CD14-positive monocyte (primary cell): ENCODE results near the gene MLLT1. TPM values are rescaled to one million over a fixed set of nuclear protein-coding genes. Genes with fewer than 3 reads are reported as not detected.

ENCODE experiments used
- DNase-seq, 3 donors: peaks; one replicate each; pipeline ENCODE4 v3.0.0-alpha.2; 2011 to 2022
- H2AFZ ChIP-seq: 2 replicates; pipeline ENCODE4 v1.6.0; 2012; ENCODE audit warnings: mild to moderate bottlenecking, low read depth, low read length, inconsistent platforms; ENCODE audit not compliant: insufficient read depth, poor library complexity, severe bottlenecking
- H3K27ac ChIP-seq, 2 donors: 1 replicate in 1 of 2; 2 replicates in 1 of 2; pipeline ENCODE4 v1.5.1; 2012 to 2013; ENCODE audit warnings: low read length in 2 of 2, control low read depth in 1 of 2, inconsistent platforms in 1 of 2, low read depth in 1 of 2, mild to moderate bottlenecking in 1 of 2
- H3K27me3 ChIP-seq, 2 donors: one replicate each; pipeline versions ENCODE4 v1.6.0 to v1.6.1; 2011 to 2013; ENCODE audit warnings: low read length in 2 of 2; ENCODE audit not compliant: control insufficient read depth in 2 of 2, insufficient read depth in 2 of 2
- H3K36me3 ChIP-seq, 2 donors: replicated peaks in 1 of 2; 1 replicate in 1 of 2; 2 replicates in 1 of 2; pipeline versions ENCODE4 v1.5.1 to v1.6.1; 2012 to 2013; ENCODE audit warnings: low read length in 2 of 2, control low read depth in 1 of 2, inconsistent platforms in 1 of 2, mild to moderate bottlenecking in 1 of 2; ENCODE audit not compliant: insufficient read depth in 2 of 2, control insufficient read depth in 1 of 2
- H3K4me1 ChIP-seq, 2 donors: 1 replicate in 1 of 2; 2 replicates in 1 of 2; pipeline versions ENCODE4 v1.5.1 to v1.6.1; 2012 to 2013; ENCODE audit warnings: low read length in 2 of 2, control low read depth in 1 of 2, inconsistent platforms in 1 of 2, mild to moderate bottlenecking in 1 of 2, moderate library complexity in 1 of 2; ENCODE audit not compliant: insufficient read depth in 2 of 2, control insufficient read depth in 1 of 2
- H3K4me2 ChIP-seq: replicated peaks from 2 replicates; pipeline ENCODE3; 2012; ENCODE audit warnings: low read length, moderate library complexity, mild to moderate bottlenecking; ENCODE audit not compliant: poor library complexity, severe bottlenecking; ENCODE audit errors: extremely low read depth
- H3K4me3 ChIP-seq, 3 experiments: fragments of 200-600 bp in 1 of 3; sonication (generic) in 1 of 3; replicated peaks in 1 of 3; 1 replicate in 2 of 3; 2 replicates in 1 of 3; pipeline ENCODE4 v1.5.1; 2011 to 2013; ENCODE audit warnings: low read length in 3 of 3, mild to moderate bottlenecking in 3 of 3, control low read depth in 2 of 3, low read depth in 2 of 3, inconsistent platforms in 1 of 3, moderate library complexity in 1 of 3
- H3K79me2 ChIP-seq: 2 replicates; pipeline ENCODE4 v1.6.0; 2012; ENCODE audit warnings: mild to moderate bottlenecking, control low read depth, inconsistent platforms, low read length, moderate library complexity; ENCODE audit not compliant: insufficient read depth
- H3K9ac ChIP-seq: 2 replicates; pipeline ENCODE4 v1.6.0; 2017; ENCODE audit warnings: low read length, mild to moderate bottlenecking; ENCODE audit not compliant: insufficient read depth, poor library complexity, severe bottlenecking
- H3K9me3 ChIP-seq, 2 donors: replicated peaks in 1 of 2; 1 replicate in 1 of 2; 2 replicates in 1 of 2; pipeline versions ENCODE4 v1.5.1 to v1.6.1; 2012 to 2013; ENCODE audit warnings: low read length in 2 of 2, control low read depth in 1 of 2; ENCODE audit not compliant: control insufficient read depth in 1 of 2, insufficient read depth in 1 of 2
- H4K20me1 ChIP-seq: 2 replicates; pipeline ENCODE4 v1.6.0; 2012; ENCODE audit warnings: mild to moderate bottlenecking, low read length, control low read depth, moderate library complexity; ENCODE audit not compliant: insufficient read depth
- H3K27ac Mint-ChIP-seq, 7 donors: one replicate each; pipeline ENCODE4 v1.8.0; 2020; ENCODE audit warnings: mild to moderate bottlenecking in 7 of 7, mixed read lengths in 7 of 7, moderate library complexity in 6 of 7, inconsistent platforms in 2 of 7
- H3K27me3 Mint-ChIP-seq, 3 donors: one replicate each; pipeline ENCODE4 v1.8.0; 2021 to 2022; ENCODE audit warnings: low read depth in 3 of 3, mild to moderate bottlenecking in 3 of 3, mixed read lengths in 3 of 3, moderate library complexity in 3 of 3, inconsistent platforms in 1 of 3
- H3K36me3 Mint-ChIP-seq, 2 donors: one replicate each; pipeline ENCODE4 v1.8.0; 2020; ENCODE audit warnings: mixed read lengths in 2 of 2, inconsistent platforms in 1 of 2, mild to moderate bottlenecking in 1 of 2
- H3K4me1 Mint-ChIP-seq: one replicate; pipeline ENCODE4 v1.8.0; 2020; ENCODE audit warnings: mild to moderate bottlenecking, mixed read lengths
- H3K4me3 Mint-ChIP-seq, 2 donors: one replicate each; pipeline ENCODE4 v1.8.0; 2020; ENCODE audit warnings: mild to moderate bottlenecking in 2 of 2, mixed read lengths in 2 of 2, moderate library complexity in 1 of 2
- H3K9me3 Mint-ChIP-seq, 7 donors: one replicate each; pipeline ENCODE4 v1.8.0; 2020 to 2022; ENCODE audit warnings: mixed read lengths in 7 of 7, mild to moderate bottlenecking in 6 of 7, moderate library complexity in 6 of 7, inconsistent platforms in 2 of 7
- CTCF ChIP-seq: fragments of 200-600 bp; IDR thresholded peaks from one replicate; pipeline ENCODE4 v1.8.0; 2022; ENCODE audit warnings: antibody characterized with exemption, mild to moderate bottlenecking
- WGBS: methylation state at CpG from one replicate; pipeline ENCODE4 v1.1.5; 2013; ENCODE audit warnings: missing lambda C conversion rate; ENCODE audit not compliant: insufficient coverage; 5-methylcytosine and 5-hydroxymethylcytosine counted together
- intact Hi-C, 2 donors: fragments of 100-400 bp; cut with micrococcal nuclease; formaldehyde crosslinking; loops; one replicate each; pipeline versions ENCODE4 v1.15.0 to v1.15.1; 2023
- polyA plus RNA-seq, 3 donors: library from polyadenylated mRNA; depleted of rRNA in 1 of 3; unstranded in 2 of 3; stranded (reverse) in 1 of 3; fragments of 300-500 nt in 2 of 3; fragments of >200 nt in 1 of 3; fragmentation: Illumina TruSeq in 2 of 3; gene quantifications; 1 replicate in 2 of 3; 2 replicates in 1 of 3; pipeline ENCODE4 v1.2.3, GENCODE V29; 2012 to 2021

MLLT1 gene
- polyA plus RNA-seq, 3 donors = 0.65 to 17.3 (median 0.99) TPM

- Histone ChIP-seq H3K9me3 (no peaks in the 10 kb centered on the region), H3K27me3 (no peaks in the 10 kb centered on the region), H3K9ac (no peak overlapping the region), H3K4me3 (no peak overlapping the region), H3K27ac (no peak overlapping the region), H3K79me2 (peaks cover 99% of the 10 kb centered on the region), H3K4me2 (no peak overlapping the region), H2AFZ (no peak overlapping the region), H4K20me1 (peaks cover 88% of the 10 kb centered on the region), H3K4me1 (peaks cover 28 to 37% of the 10 kb centered on the region in 2 donors), H3K36me3 (peaks cover 3 to 11% of the 10 kb centered on the region in 2 donors)
- H3K27me3 Mint-ChIP-seq = peaks cover 0 to 2% (median 0%) of the 10 kb centered on the region in 3 donors
- TF ChIP-seq CTCF = no peak
- H3K27ac Mint-ChIP-seq = peak overlapping the region in 2 of 7 donors; percentile 4 to 41
- H3K4me3 Mint-ChIP-seq = no peak overlapping the region
- H3K9me3 Mint-ChIP-seq = no peaks in the 10 kb centered on the region
- 100% methylated on average over 2 of the region's 6 CpGs for WGBS
- DNase-seq = no peak
- intact Hi-C loops = no loop called here
- peaks cover 58% of the 10 kb centered on the region for H3K4me1 Mint-ChIP-seq
- H3K36me3 Mint-ChIP-seq = peaks cover 17 to 41% of the 10 kb centered on the region in 2 donors
Observed at GRCh38 chr19:6248844-6249243, 30.9 kb downstream of the MLLT1 start.

- H2AFZ ChIP-seq = no peak overlapping the region
- H3K9ac ChIP-seq = no peak overlapping the region
- intact Hi-C loops = no loop called here
- H3K9me3 Mint-ChIP-seq = no peaks in the 10 kb centered on the region
- DNase-seq = no peak
- H3K36me3 ChIP-seq = peaks cover 3 to 7% of the 10 kb centered on the region in 2 donors
- no CpG with 5 or more reads among the region's 3 CpGs for WGBS
- H3K79me2 ChIP-seq = peaks cover 97% of the 10 kb centered on the region
- H3K4me3 ChIP-seq = no peak overlapping the region
- no peak overlapping the region for H3K4me2 ChIP-seq
- H3K9me3 ChIP-seq = no peaks in the 10 kb centered on the region
- H3K27me3 Mint-ChIP-seq = peaks cover 0 to 2% (median 0%) of the 10 kb centered on the region in 3 donors
- H3K4me1 Mint-ChIP-seq = peaks cover 61% of the 10 kb centered on the region
- H3K27ac Mint-ChIP-seq = peak overlapping the region in 3 of 7 donors; percentile 28 to 67 (median 41)
- no peaks in the 10 kb centered on the region for H3K27me3 ChIP-seq
- H4K20me1 ChIP-seq = peaks cover 86% of the 10 kb centered on the region
- peaks cover 16 to 36% of the 10 kb centered on the region in 2 donors for H3K36me3 Mint-ChIP-seq
- H3K4me1 ChIP-seq = peaks cover 33 to 42% of the 10 kb centered on the region in 2 donors
- no peak overlapping the region for H3K27ac ChIP-seq
- no peak overlapping the region for H3K4me3 Mint-ChIP-seq
- TF ChIP-seq CTCF = no peak
Observed at GRCh38 chr19:6248341-6248740, 31.4 kb downstream of the MLLT1 start.
